GM12878 (cell line): ENCODE data around the gene MPHOSPH6. TPM values are rescaled to one million over a fixed set of nuclear protein-coding genes. Genes with fewer than 3 reads are reported as not detected.

Source experiments
- ATAC-seq: fragments of 200-7000 bp; cut with Tn5 transposase; 3 replicates; pipeline ENCODE4 v1.9.1; 2020; ENCODE audit warnings: mild to moderate bottlenecking, moderate library complexity
- BruUV-seq: library from RNA; stranded (reverse); fragments of 400-500 nt; replicated peaks from 2 replicates; lab custom pipeline; 2021; lab: Mats Ljungman, UMichigan
- CTCF ChIA-PET: fragments of 300-600 bp; sonication (Branson Sonifier 250); formaldehyde crosslinking; extraction: SDS; loops from one replicate; lab custom pipeline; 2021; ENCODE audit warnings: inconsistent platforms; lab: Yijun Ruan, JAX
- POLR2A ChIA-PET: fragments of 350-600 bp; formaldehyde crosslinking; extraction: SDS; loops from one replicate; lab custom pipeline; 2021; ENCODE audit warnings: inconsistent platforms; lab: Charles Lee
- RAD21 ChIA-PET: fragments of 300-600 bp; sonication (Branson Sonifier 250); formaldehyde crosslinking; loops from one replicate; lab custom pipeline; 2023; ENCODE audit warnings: antibody characterized with exemption; ENCODE audit not compliant: unreplicated experiment; lab: Charles Lee
- SMC1A ChIA-PET: fragments of 300-600 bp; sonication (Branson Sonifier 250); formaldehyde crosslinking; loops from one replicate; lab custom pipeline; 2023; ENCODE audit not compliant: unreplicated experiment, uncharacterized antibody; lab: Charles Lee
- DNase-seq: peaks from one replicate; pipeline ENCODE4 v3.0.0-alpha.2; 2011; ENCODE audit warnings: low read depth, low spot score
- FAIRE-seq: peaks from 3 replicates; lab custom pipeline; 2011; peaks lifted over from hg19 to GRCh38; lab: Jason Lieb, UNC
- H2AFZ ChIP-seq: 2 replicates; pipeline ENCODE4 v1.6.0; 2011; ENCODE audit warnings: low read depth, low read length, control low read depth; ENCODE audit not compliant: control insufficient read depth
- H3K27ac ChIP-seq: 2 replicates; pipeline ENCODE4 v1.5.1; 2011; ENCODE audit warnings: control low read depth; ENCODE audit not compliant: control insufficient read depth, insufficient read depth
- H3K27me3 ChIP-seq, 2 experiments: replicated peaks in 1 of 2; 2 replicates each; pipeline versions ENCODE4 v1.6.0 to v1.6.1; 2011; ENCODE audit warnings: low read length in 1 of 2; ENCODE audit not compliant: control insufficient read depth in 2 of 2, insufficient read depth in 2 of 2
- H3K36me3 ChIP-seq, 2 experiments: 2 replicates each; pipeline ENCODE4 v1.5.1; 2011; ENCODE audit warnings: low read length in 1 of 2; ENCODE audit not compliant: control insufficient read depth in 2 of 2, insufficient read depth in 2 of 2
- H3K4me1 ChIP-seq: 2 replicates; pipeline ENCODE4 v1.6.1; 2011; ENCODE audit warnings: mild to moderate bottlenecking, low read length, moderate library complexity, mixed read lengths; ENCODE audit not compliant: control insufficient read depth, insufficient read depth
- H3K4me2 ChIP-seq: 2 replicates; pipeline ENCODE4 v1.6.0; 2011; ENCODE audit warnings: control low read depth; ENCODE audit not compliant: control insufficient read depth, insufficient read depth
- H3K4me3 ChIP-seq: fragments of 200-600 bp; sonication (generic); 2 replicates; pipeline ENCODE4 v1.5.1; 2016
- H3K79me2 ChIP-seq: 2 replicates; pipeline ENCODE4 v1.6.0; 2011; ENCODE audit warnings: low read length; ENCODE audit not compliant: control insufficient read depth, insufficient read depth
- H3K9ac ChIP-seq: 2 replicates; pipeline ENCODE4 v1.8.0; 2011; ENCODE audit warnings: low read length, control low read depth, mixed read lengths; ENCODE audit not compliant: control insufficient read depth, insufficient read depth
- H3K9me3 ChIP-seq: replicated peaks from 3 replicates; pipeline ENCODE4 v1.5.1; 2011; ENCODE audit warnings: mild to moderate bottlenecking, low read length; ENCODE audit not compliant: control insufficient read depth, insufficient read depth
- H4K20me1 ChIP-seq: 2 replicates; pipeline ENCODE4 v1.6.0; 2011; ENCODE audit not compliant: control insufficient read depth, insufficient read depth
- ATF2 ChIP-seq: IDR thresholded peaks from 2 replicates; pipeline ENCODE4 v1.6.1; 2012; ENCODE audit warnings: low read length, inconsistent platforms
- CBX3 ChIP-seq: fragments of 200-600 bp; sonication (generic); IDR thresholded peaks from 2 replicates; pipeline ENCODE4 v1.6.1; 2016; ENCODE audit warnings: low read depth, borderline replicate concordance
- CUX1 ChIP-seq: IDR thresholded peaks from 2 replicates; pipeline ENCODE4 v1.6.1; 2012; ENCODE audit warnings: improper control_type of control experiment, low read depth, low read length; ENCODE audit not compliant: insufficient replicate concordance
- IKZF1 ChIP-seq: fragments of 450-650 bp; conservative IDR thresholded peaks from 2 replicates; pipeline ENCODE4 v1.6.1; 2017; ENCODE audit warnings: antibody characterized with exemption, mild to moderate bottlenecking
- KAT2A ChIP-seq: conservative IDR thresholded peaks from 2 replicates; pipeline ENCODE4 v1.6.1; 2011; ENCODE audit warnings: low read depth, low read length; ENCODE audit not compliant: control insufficient read depth
- PAX8 ChIP-seq: fragments of 450-650 bp; IDR thresholded peaks from 2 replicates; pipeline ENCODE4 v1.6.1; 2017; ENCODE audit warnings: mild to moderate bottlenecking, moderate library complexity
- PKNOX1 ChIP-seq: fragments of 450-650 bp; IDR thresholded peaks from 2 replicates; pipeline ENCODE4 v1.6.1; 2016; ENCODE audit warnings: mild to moderate bottlenecking
- RELA ChIP-seq: fragments of 450-650 bp; IDR thresholded peaks from 2 replicates; pipeline ENCODE4 v1.8.0; 2014; ENCODE audit warnings: borderline replicate concordance; ENCODE audit not compliant: partially characterized antibody
- SREBF1 ChIP-seq: IDR thresholded peaks from 2 replicates; pipeline ENCODE4 v1.6.1; 2012; ENCODE audit warnings: mild to moderate bottlenecking, low read length
- SRF ChIP-seq, 2 experiments: IDR thresholded peaks; 2 replicates each; pipeline ENCODE4 v1.6.1; 2011; ENCODE audit warnings: low read depth in 2 of 2, low read length in 2 of 2, mild to moderate bottlenecking in 1 of 2, moderate library complexity in 1 of 2
- STAT1 ChIP-seq: fragments of 450-650 bp; conservative IDR thresholded peaks from 2 replicates; pipeline ENCODE4 v1.6.1; 2014; ENCODE audit warnings: antibody characterized with exemption, mild to moderate bottlenecking
- TCF3 ChIP-seq: IDR thresholded peaks from 2 replicates; pipeline ENCODE4 v1.6.1; 2012; ENCODE audit warnings: low read depth, mild to moderate bottlenecking, low read length, borderline replicate concordance; ENCODE audit not compliant: insufficient read depth
- USF2 ChIP-seq: IDR thresholded peaks from 2 replicates; pipeline ENCODE4 v1.6.1; 2011; ENCODE audit warnings: low read depth, low read length, improper control_type of control experiment, borderline replicate concordance
- ZBED1 ChIP-seq: IDR thresholded peaks from 2 replicates; pipeline ENCODE4 v1.6.1; 2016; ENCODE audit warnings: borderline replicate concordance
- ZNF217 ChIP-seq: fragments of 450-650 bp; IDR thresholded peaks from 2 replicates; pipeline ENCODE4 v1.6.1; 2017; ENCODE audit warnings: antibody characterized with exemption, mild to moderate bottlenecking
- WGBS: methylation state at CpG from one replicate; pipeline ENCODE4 v1.1.6; 2016; ENCODE audit warnings: low lambda C conversion rate; ENCODE audit not compliant: insufficient replicate concordance, insufficient coverage; ENCODE audit errors: missing lambda C conversion rate; 5-methylcytosine and 5-hydroxymethylcytosine counted together
- in situ Hi-C: fragments of 300-500 bp; cut with MboI; formaldehyde crosslinking; loops from 9 replicates; pipeline ENCODE4 v1.14.3; 2018; ENCODE audit warnings: mixed read lengths
- intact Hi-C: fragments of 100-400 bp; cut with micrococcal nuclease; formaldehyde crosslinking; loops from one replicate; pipeline ENCODE4 v1.14.2; 2022; ENCODE audit not compliant: unreplicated experiment
- polyA plus RNA-seq, 11 experiments: library from polyadenylated mRNA; depleted of rRNA in 4 of 11; unstranded in 6 of 11; stranded (reverse) in 5 of 11; fragments of >200 nt; fragmentation: Nextera tagmentation in 4 of 11; fragmentation: Illumina TruSeq in 1 of 11; extraction: Ambion mirVana in 4 of 11; extraction: Trizol in 1 of 11; gene quantifications; 1 replicate in 1 of 11; 2 replicates in 10 of 11; pipeline versions ENCODE4 v1.2.1 to v1.2.3, GENCODE V29; 2011 to 2016; ENCODE audit warnings: inconsistent platforms in 2 of 11, missing spikeins in 2 of 11, low read depth in 1 of 11
- total RNA-seq, 4 experiments: library from RNA; depleted of rRNA in 3 of 4; stranded (reverse); fragments of >200 nt in 3 of 4; fragmentation: Illumina TruSeq in 1 of 4; extraction: Trizol in 1 of 4; gene quantifications; 2 replicates each; pipeline versions ENCODE4 v1.2.1 to v1.2.3, GENCODE V29; 2013 to 2021

Gene MPHOSPH6
- total and polyA plus RNA-seq, 10 of the 15 experiments (the other 5 are each of a cell fraction or from before 2014, with no cell fraction given), result 8.9 to 39.6 (median 19.8) TPM

GRCh38 chr16:82134846-82135245, 35.2 kb downstream of the MPHOSPH6 start:
- BruUV-seq, result no TSS peak
- TF ChIP-seq ATF2 (no peak), PAX8 (no peak), STAT1 (no peak), TCF3 (no peak), ZBED1 (no peak), USF2 (no peak), KAT2A (no peak), RELA (no peak), CUX1 (no peak), ZNF217 (no peak), PKNOX1 (no peak), SRF (IDR thresholded peaks at IDR 0.05; ENCODE audit: low read depth in 2 of 2, low read length in 2 of 2) (no peak), CBX3 (no peak), SREBF1 (no peak), IKZF1 (no peak)
- DNase-seq, result no peak
- Histone ChIP-seq H3K4me3 (no peak overlapping the region), H2AFZ (no peak overlapping the region), H3K9me3 (no peaks in the 10 kb centered on the region; the same call in 2 of the 3 replicates), H3K79me2 (no peaks in the 10 kb centered on the region), H3K27ac (no peak overlapping the region), H3K36me3 (no peaks in the 10 kb centered on the region), H3K9ac (no peak overlapping the region), H4K20me1 (no peaks in the 10 kb centered on the region), H3K4me1 (no peaks in the 10 kb centered on the region), H3K4me2 (no peak overlapping the region), H3K27me3 (no peaks in the 10 kb centered on the region)
- FAIRE-seq, result no peak
- CTCF ChIA-PET, result no interaction called here
- RAD21 ChIA-PET, result no interaction called here
- SMC1A ChIA-PET, result no interaction called here
- POLR2A ChIA-PET, result no interaction called here
- intact Hi-C loops, result no loop called here
- 94% methylated on average over 8 of the region's 8 CpGs for WGBS
- in situ Hi-C loops, result no loop called here
- no peak for ATAC-seq
